Measurements from ENCODE around the gene CCS. TPM values are rescaled to one million over a fixed set of nuclear protein-coding genes. Genes with fewer than 3 reads are reported as not detected.
"Not testable (repeated sequence)": the region's sequence is repeated elsewhere in the genome, so short reads cannot be mapped to it uniquely, and the experiment has no call there.

CCS gene
- total RNA-seq = 31.0 to 34.2 TPM (median 32.3 TPM) in 3 replicates
- long read RNA-seq, transcript CCS-205 (7 exons, 1,196 nt) = minor isoform, 8 of 37 reads
- long read RNA-seq, transcript CCS-208 (8 exons, 1,430 nt) = major isoform, 21 of 37 reads
- long read RNA-seq, partial matches to known transcripts = 3 of 37 reads
- long read RNA-seq, other reads (novel, unspliced or antisense) = 4 of 37 reads

DNA sequence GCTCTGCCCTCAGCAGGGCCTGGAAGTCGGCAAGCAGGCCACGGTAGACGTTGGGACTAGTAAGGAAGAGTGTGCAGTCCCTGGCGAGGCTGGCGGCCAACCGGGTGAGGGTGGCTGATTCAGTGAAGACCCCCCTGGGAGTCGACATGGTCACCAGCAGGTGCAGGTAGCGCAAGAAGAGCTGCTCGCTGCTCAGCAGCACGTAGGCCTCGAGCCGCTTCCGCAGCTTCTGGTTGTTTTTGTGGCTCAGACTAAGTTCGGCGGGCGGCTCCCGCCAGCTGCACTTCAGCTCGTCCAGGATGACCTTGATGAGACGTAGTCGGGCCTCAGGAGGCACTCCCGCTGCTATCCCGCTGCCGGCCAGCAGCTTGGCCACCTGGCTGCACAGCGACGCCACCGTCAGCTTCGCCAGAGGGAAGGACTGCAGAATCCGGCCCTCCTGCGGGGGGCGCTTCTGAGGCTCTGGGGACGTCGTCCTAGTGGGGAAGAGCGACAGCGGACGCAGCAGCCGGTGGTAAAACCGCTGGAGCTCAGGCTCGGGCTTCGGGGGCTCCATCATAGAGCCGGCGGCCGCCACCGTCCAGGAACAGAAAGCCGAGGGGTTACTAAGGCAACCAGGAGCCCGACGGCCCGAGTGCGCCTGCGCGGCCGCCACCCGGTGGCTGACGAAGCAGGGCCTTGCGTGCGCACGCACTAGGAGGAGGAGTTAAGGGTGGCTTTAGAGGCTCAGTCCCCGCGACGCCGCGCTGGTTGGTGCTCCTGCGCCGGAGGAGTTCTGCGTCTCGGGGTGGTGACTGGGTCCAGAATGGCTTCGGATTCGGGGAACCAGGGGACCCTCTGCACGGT is at the start of gene CCS, which contains the start of gene CCDC87:
Gene CCS, plus strand, starts transcription at position 729 of the 846 bp plus-strand sequence. Its CDS starts 77 bp downstream, at position 806.
Gene CCDC87, minus strand, starts transcription at position 607 of the 846 bp plus-strand sequence. Its CDS starts 48 bp downstream, at position 559.
- H3K4me1 Mint-ChIP-seq (ENCODE audit: low read depth) = peaks cover 25% of the 10 kb centered on the region
- H3K36me3 Mint-ChIP-seq (ENCODE audit: low read depth) = no peaks in the 10 kb centered on the region
- DNase-seq (ENCODE audit: low spot score) = peak; percentile 99
- peak; percentile 88 for TF ChIP-seq CTCF (IDR thresholded peaks at IDR 0.05)
- H3K27ac Mint-ChIP-seq (ENCODE audit: unreplicated experiment) = peak within 1 kb of the TSS; percentile 99
- H3K4me3 Mint-ChIP-seq (ENCODE audit: unreplicated experiment) = peak within 1 kb of the TSS; percentile 100
- H3K27me3 Mint-ChIP-seq (ENCODE audit: low read depth) = no peaks in the 10 kb centered on the region
- H3K9me3 Mint-ChIP-seq (ENCODE audit: low read depth) = no peaks in the 10 kb centered on the region

DNA sequence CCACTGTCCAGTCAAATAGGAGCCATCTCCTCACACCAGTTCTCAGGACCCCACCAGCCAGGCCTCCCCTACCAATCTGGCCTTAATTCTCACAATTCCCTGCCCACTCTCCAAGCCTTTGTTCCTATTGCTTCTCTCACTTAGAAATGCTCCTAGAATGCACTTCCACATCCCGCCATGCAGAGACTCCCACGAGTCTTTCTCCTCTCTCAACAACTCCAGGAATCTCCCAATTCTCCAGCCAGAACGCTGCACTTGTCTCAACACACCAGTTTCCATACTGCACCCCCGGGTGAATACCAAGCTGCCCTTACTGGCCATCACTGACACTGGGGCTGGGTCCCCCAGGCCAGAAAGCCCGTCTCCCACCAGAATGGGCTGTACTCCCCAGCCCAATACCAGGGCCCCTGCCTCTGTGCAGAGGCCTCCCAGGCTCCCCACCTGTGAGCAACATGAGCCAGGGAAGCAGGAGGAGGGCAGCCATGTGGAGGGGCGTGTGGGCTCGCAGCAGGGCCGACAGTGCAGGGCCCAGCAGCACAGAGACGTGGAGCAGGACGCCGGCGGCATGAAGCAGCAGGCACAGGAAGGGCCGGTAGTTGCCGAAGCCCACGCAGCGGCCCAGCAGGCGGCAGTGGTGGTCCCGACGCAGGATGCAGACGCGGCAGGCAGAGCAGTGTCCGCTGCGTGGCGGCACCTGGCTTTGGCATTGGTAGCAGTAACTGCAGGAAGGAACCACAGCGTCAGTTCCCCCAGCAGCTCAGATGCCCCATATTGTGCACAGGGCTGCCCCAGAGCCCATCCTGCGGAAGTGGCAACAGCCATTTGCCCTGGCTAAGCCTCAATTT is 49.5 kb upstream of the CCS start:
- TF ChIP-seq CTCF (IDR thresholded peaks at IDR 0.05) = peak; percentile 74
- Mint-ChIP-seq H3K27ac (ENCODE audit: unreplicated experiment) (no peak overlapping the region), H3K36me3 (ENCODE audit: low read depth) (peaks cover 18% of the 10 kb centered on the region), H3K4me1 (ENCODE audit: low read depth) (peaks cover 28% of the 10 kb centered on the region), H3K27me3 (ENCODE audit: low read depth) (no peaks in the 10 kb centered on the region), H3K9me3 (ENCODE audit: low read depth) (no peaks in the 10 kb centered on the region), H3K4me3 (ENCODE audit: unreplicated experiment) (peak overlapping the region; percentile 6)
- DNase-seq (ENCODE audit: low spot score) = no peak

- H3K9me3 Mint-ChIP-seq (ENCODE audit: low read depth); H3K27ac Mint-ChIP-seq (ENCODE audit: unreplicated experiment): not testable (repeated sequence)
Observed at GRCh38 chr11:66544952-66545351, 48.0 kb upstream of the CCS start.

GRCh38 chr11:66545701-66546367 is 47.2 kb upstream of the CCS start, which contains the start of gene ZDHHC24:
TSS of gene ZDHHC24 (minus strand) at chr11:66546048. CDS start at chr11:66546003, 45 bp downstream.
- H3K9me3 Mint-ChIP-seq (ENCODE audit: low read depth) = no peaks in the 10 kb centered on the region
- peak within 1 kb of the TSS; percentile 79 for H3K27ac Mint-ChIP-seq (ENCODE audit: unreplicated experiment)
- no peak for DNase-seq (ENCODE audit: low spot score)
- peaks cover 28% of the 10 kb centered on the region for H3K4me1 Mint-ChIP-seq (ENCODE audit: low read depth)
- peaks cover 18% of the 10 kb centered on the region for H3K36me3 Mint-ChIP-seq (ENCODE audit: low read depth)
- H3K27me3 Mint-ChIP-seq (ENCODE audit: low read depth) = no peaks in the 10 kb centered on the region
- H3K4me3 Mint-ChIP-seq (ENCODE audit: unreplicated experiment) = peak within 1 kb of the TSS; percentile 81
- no peak for TF ChIP-seq CTCF (IDR thresholded peaks at IDR 0.05)

More at GRCh38 chr11:66544952-66545351, 48.0 kb upstream of the CCS start:
- not testable (repeated sequence) for H3K27me3 Mint-ChIP-seq (ENCODE audit: low read depth); DNase-seq (ENCODE audit: low spot score)
- peaks cover 18% of the 10 kb centered on the region for H3K36me3 Mint-ChIP-seq (ENCODE audit: low read depth)
- H3K4me3 Mint-ChIP-seq (ENCODE audit: unreplicated experiment) = peak overlapping the region; percentile 81
- peaks cover 28% of the 10 kb centered on the region for H3K4me1 Mint-ChIP-seq (ENCODE audit: low read depth)

DNA sequence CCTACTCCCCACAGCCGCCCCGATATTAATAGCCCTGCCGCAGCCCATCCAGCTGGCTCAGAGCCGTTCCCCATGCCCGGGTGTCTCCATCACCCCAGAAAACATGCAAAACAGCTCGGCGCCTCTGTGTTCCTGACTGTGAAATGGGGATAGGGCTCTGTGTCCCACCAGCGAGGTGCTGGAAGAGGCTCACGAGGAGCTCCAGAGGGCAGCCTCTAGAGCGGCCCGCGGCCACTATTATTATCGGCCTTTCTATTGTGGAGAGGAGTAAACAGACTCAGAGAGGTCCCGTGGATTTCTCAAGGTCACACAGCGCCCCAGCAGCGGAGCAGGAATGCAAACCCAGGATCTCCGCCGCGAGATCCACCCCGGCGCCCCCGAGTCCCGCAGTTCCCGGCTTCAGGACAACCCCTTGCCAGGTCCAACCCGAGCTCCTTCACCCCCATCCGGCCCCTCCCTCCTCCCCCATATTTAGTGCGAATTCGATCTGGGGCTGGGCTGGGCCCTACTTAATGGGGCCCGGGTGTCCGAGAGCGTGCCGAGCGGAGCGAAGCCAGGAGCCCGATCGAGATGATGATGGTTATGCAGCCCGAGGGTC is 46.5 kb upstream of the CCS start, which contains the start of gene ACTN3:
Gene ACTN3, plus strand, starts transcription at position 536 of the 598 bp plus-strand sequence. Its CDS starts 35 bp downstream, at position 571.
- Mint-ChIP-seq H3K36me3 (ENCODE audit: low read depth) (peaks cover 16% of the 10 kb centered on the region), H3K27me3 (ENCODE audit: low read depth) (no peaks in the 10 kb centered on the region), H3K4me1 (ENCODE audit: low read depth) (peaks cover 28% of the 10 kb centered on the region), H3K27ac (ENCODE audit: unreplicated experiment) (no peak within 1 kb of the TSS), H3K4me3 (ENCODE audit: unreplicated experiment) (peak within 1 kb of the TSS; percentile 81), H3K9me3 (ENCODE audit: low read depth) (no peaks in the 10 kb centered on the region)
- no peak for DNase-seq (ENCODE audit: low spot score)
- no peak for TF ChIP-seq CTCF (IDR thresholded peaks at IDR 0.05)
